Measurements from ENCODE around the gene S100P.

DNA sequence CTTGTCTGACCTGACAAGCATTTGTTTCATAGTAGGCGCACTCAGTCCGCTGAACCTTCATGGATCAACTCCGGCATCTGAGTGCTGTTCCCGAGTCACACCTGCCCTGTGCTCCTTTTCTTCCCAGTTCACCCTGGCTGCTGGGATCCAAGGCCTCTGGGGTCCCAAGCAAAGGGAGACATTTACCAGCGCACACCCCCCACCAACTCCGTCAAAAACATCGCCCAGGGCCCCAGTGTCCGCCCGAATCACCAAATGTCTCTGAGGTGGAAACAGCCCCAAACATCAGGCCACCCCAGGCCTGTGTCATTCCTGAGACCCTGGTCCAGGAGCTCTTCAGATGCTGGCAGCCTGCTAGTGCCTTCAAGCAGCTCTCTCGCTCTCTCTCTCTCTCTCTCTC lies 27.4 kb downstream of the S100P start:
- TF ChIP-seq CTCF (IDR thresholded peaks at IDR 0.05) (no peak), POLR2A (IDR thresholded peaks at IDR 0.05) (no peak)

All from thyroid gland (tissue), 4 donors.